HG03342 (cell line): ENCODE data around the gene GRM5.
"Not testable (repeated sequence)": the region's sequence is repeated elsewhere in the genome, so short reads cannot be mapped to it uniquely, and the experiment has no call there.

Experiments used
- ATAC-seq: cut with Tn5 transposase; IDR thresholded peaks from one replicate; pipeline ENCODE4 v1.9.1; 2021; ENCODE audit warnings: mild to moderate bottlenecking, moderate library complexity; ENCODE audit not compliant: unreplicated experiment

The GRM5 gene

GRCh38 chr11:88838139-88838538 is 227.6 kb downstream of the GRM5 start:
- ATAC-seq, result not testable (repeated sequence)

- not testable (repeated sequence) for ATAC-seq
Observed at GRCh38 chr11:88835709-88836108, 230.1 kb downstream of the GRM5 start.

- no peak for ATAC-seq
Observed at GRCh38 chr11:88831303-88831890, 234.4 kb downstream of the GRM5 start.

GRCh38 chr11:88827018-88827676 is 238.6 kb downstream of the GRM5 start:
- no peak for ATAC-seq

- ATAC-seq, result no peak
Observed at GRCh38 chr11:88819616-88820015, 246.2 kb downstream of the GRM5 start.

- ATAC-seq, result no peak
Observed at GRCh38 chr11:88818978-88819377, 246.8 kb downstream of the GRM5 start.

GRCh38 chr11:88815505-88815904 is 250.3 kb downstream of the GRM5 start:
- ATAC-seq, result no peak

- ATAC-seq, result peak; percentile 38
Observed at GRCh38 chr11:88814076-88814475, 251.7 kb downstream of the GRM5 start.

- ATAC-seq, result peak; percentile 90
Observed at GRCh38 chr11:88813233-88813915, 252.4 kb downstream of the GRM5 start.

GRCh38 chr11:88810420-88811097 is 255.2 kb downstream of the GRM5 start:
- no peak for ATAC-seq

- no peak for ATAC-seq
Observed at GRCh38 chr11:88809126-88809525, 256.7 kb downstream of the GRM5 start.

GRCh38 chr11:88807349-88807748 is 258.4 kb downstream of the GRM5 start:
- no peak for ATAC-seq

- no peak for ATAC-seq
Observed at GRCh38 chr11:88806410-88806809, 259.4 kb downstream of the GRM5 start.

GRCh38 chr11:88801484-88802123 is 264.2 kb downstream of the GRM5 start:
- ATAC-seq, result no peak

GRCh38 chr11:88799771-88800500 is 265.8 kb downstream of the GRM5 start:
- no peak for ATAC-seq

- no peak for ATAC-seq
Observed at GRCh38 chr11:88790182-88790581, 275.6 kb downstream of the GRM5 start.

GRCh38 chr11:88779577-88779976 is 286.2 kb downstream of the GRM5 start:
- ATAC-seq, result no peak

GRCh38 chr11:88770475-88771079 is 295.2 kb downstream of the GRM5 start:
- ATAC-seq, result no peak

- no peak for ATAC-seq
Observed at GRCh38 chr11:88744140-88744539, 321.6 kb downstream of the GRM5 start.

GRCh38 chr11:88739524-88739923 is 326.3 kb downstream of the GRM5 start:
- ATAC-seq, result no peak
